Body of pancreas (tissue), 4 donors: ENCODE measurements around the gene TUNAR.

ENCODE experiments used
- CTCF ChIP-seq, 7 experiments: fragments of 450-650 bp in 4 of 7; fragments of 200-600 bp in 3 of 7; sonication (generic) in 3 of 7; IDR thresholded peaks; one replicate each; pipeline ENCODE4 v1.5.1; 2016 to 2019; ENCODE audit warnings: antibody characterized with exemption in 7 of 7
- POLR2A ChIP-seq, 3 donors: fragments of 450-650 bp; IDR thresholded peaks; one replicate each; pipeline ENCODE4 v1.6.1; 2016; ENCODE audit warnings: antibody characterized with exemption in 3 of 3, mild to moderate bottlenecking in 2 of 3

GRCh38 chr14:95922080-95922479 is 45.4 kb downstream of the TUNAR start:
- TF ChIP-seq CTCF (IDR thresholded peaks at IDR 0.05), result no peak
- TF ChIP-seq POLR2A (IDR thresholded peaks at IDR 0.05), result no peak
